Right lobe of liver (tissue), 4 donors: ENCODE data around the gene NIM1K.

Experiments used
- POLR2A ChIP-seq: fragments of 450-650 bp; IDR thresholded peaks from one replicate; pipeline ENCODE4 v1.6.1; 2017; ENCODE audit warnings: antibody characterized with exemption, mild to moderate bottlenecking
- TF ChIP-seq, protein P1 (sequence below), 4 donors: fragments of 200-600 bp in 3 of 4; fragments of 450-650 bp in 1 of 4; IDR thresholded peaks; one replicate each; pipeline versions ENCODE4 v1.5.1 to v1.8.0; 2016 to 2022; ENCODE audit warnings: antibody characterized with exemption in 4 of 4, mild to moderate bottlenecking in 2 of 4
- donor health status: DM: no; HTN: no; CAD: no.
- donor health status: DM: no; HTN: no; CAD: no.
- donor health status: DM: no; HTN: yes; CAD: no.

DNA sequence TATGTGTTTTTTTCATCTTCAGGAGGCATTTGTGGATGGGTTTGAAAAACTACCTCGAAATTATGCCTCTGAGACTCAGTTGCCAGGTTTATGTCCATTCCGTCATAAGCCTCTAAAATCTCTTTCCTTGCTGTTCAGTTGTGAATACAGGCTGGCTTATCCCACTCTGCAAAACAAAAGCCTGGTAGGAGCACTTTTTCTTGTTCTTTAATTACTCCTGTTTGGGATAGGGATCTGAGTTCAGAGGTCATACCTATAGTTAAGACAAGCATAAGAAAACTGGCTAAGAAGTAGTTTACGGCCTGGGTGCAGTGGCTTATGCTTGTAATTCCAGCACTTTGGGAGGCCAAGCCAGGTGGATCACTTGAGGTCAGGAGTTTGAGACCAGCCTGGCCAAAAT, 47.0 kb upstream of the NIM1K start:
- TF ChIP-seq, protein P1, sequence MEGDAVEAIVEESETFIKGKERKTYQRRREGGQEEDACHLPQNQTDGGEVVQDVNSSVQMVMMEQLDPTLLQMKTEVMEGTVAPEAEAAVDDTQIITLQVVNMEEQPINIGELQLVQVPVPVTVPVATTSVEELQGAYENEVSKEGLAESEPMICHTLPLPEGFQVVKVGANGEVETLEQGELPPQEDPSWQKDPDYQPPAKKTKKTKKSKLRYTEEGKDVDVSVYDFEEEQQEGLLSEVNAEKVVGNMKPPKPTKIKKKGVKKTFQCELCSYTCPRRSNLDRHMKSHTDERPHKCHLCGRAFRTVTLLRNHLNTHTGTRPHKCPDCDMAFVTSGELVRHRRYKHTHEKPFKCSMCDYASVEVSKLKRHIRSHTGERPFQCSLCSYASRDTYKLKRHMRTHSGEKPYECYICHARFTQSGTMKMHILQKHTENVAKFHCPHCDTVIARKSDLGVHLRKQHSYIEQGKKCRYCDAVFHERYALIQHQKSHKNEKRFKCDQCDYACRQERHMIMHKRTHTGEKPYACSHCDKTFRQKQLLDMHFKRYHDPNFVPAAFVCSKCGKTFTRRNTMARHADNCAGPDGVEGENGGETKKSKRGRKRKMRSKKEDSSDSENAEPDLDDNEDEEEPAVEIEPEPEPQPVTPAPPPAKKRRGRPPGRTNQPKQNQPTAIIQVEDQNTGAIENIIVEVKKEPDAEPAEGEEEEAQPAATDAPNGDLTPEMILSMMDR (IDR thresholded peaks at IDR 0.05) = no peak
- TF ChIP-seq POLR2A = no peak
